NB4 (cell line): Measurements from ENCODE around the gene PLXDC1.

Experiments used
- MYC ChIP-seq: IDR thresholded peaks from 2 replicates; pipeline ENCODE4 v1.6.1; 2011; ENCODE audit warnings: low read depth, low read length
- POLR2A ChIP-seq: IDR thresholded peaks from 2 replicates; pipeline ENCODE4 v1.6.1; 2011; ENCODE audit warnings: mild to moderate bottlenecking; ENCODE audit not compliant: insufficient read length; ENCODE audit errors: extremely low read depth

- TF ChIP-seq MYC, result no peak
- no peak for TF ChIP-seq POLR2A
Observed at GRCh38 chr17:39027455-39028035, 123.9 kb downstream of the PLXDC1 start.
